GM13976 (cell line): ENCODE results near the gene ZNF609.

Experiments used
- DNase-seq: peaks from one replicate; pipeline ENCODE4 v3.0.0; 2012; ENCODE audit warnings: low spot score
- in situ Hi-C: fragments of 300-500 bp; cut with MboI; formaldehyde crosslinking; loops from one replicate; pipeline ENCODE4 v1.12.0; 2022; ENCODE audit warnings: low sequenced_read_pairs, mixed read lengths, inconsistent platforms; ENCODE audit not compliant: unreplicated experiment
- TF ChIP-seq, protein P1 (sequence below): IDR thresholded peaks from 2 replicates; pipeline ENCODE4 v1.5.1; 2012; ENCODE audit warnings: borderline replicate concordance, mild to moderate bottlenecking; ENCODE audit not compliant: insufficient read depth; ENCODE audit errors: extremely low read depth, missing control alignments, control extremely low read depth

ZNF609 gene

GRCh38 chr15:64507845-64508244 lies 47.5 kb downstream of the ZNF609 start:
- in situ Hi-C loops: no loop called here

DNA sequence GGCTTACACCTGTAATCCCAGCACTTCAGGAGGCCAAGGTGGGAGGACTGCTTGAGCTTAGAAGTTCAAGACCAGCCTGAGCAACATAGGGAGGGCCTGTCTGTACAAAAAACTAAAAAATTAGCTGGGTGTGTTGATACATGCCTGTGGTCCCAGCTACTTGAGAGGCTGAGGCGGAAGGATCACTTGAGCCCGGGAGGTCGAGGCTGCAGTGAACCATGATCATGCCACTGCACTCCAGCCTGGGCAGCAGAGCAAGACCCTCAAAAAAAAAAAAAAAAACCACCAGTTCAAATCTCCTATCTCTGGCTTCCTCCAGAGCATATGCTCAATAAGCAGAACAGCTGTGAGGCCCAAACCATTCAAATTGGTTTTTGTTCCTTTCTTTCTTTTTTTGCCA lies 53.4 kb downstream of the ZNF609 start:
- TF ChIP-seq, protein P1, sequence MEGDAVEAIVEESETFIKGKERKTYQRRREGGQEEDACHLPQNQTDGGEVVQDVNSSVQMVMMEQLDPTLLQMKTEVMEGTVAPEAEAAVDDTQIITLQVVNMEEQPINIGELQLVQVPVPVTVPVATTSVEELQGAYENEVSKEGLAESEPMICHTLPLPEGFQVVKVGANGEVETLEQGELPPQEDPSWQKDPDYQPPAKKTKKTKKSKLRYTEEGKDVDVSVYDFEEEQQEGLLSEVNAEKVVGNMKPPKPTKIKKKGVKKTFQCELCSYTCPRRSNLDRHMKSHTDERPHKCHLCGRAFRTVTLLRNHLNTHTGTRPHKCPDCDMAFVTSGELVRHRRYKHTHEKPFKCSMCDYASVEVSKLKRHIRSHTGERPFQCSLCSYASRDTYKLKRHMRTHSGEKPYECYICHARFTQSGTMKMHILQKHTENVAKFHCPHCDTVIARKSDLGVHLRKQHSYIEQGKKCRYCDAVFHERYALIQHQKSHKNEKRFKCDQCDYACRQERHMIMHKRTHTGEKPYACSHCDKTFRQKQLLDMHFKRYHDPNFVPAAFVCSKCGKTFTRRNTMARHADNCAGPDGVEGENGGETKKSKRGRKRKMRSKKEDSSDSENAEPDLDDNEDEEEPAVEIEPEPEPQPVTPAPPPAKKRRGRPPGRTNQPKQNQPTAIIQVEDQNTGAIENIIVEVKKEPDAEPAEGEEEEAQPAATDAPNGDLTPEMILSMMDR: no peak
- no peak for DNase-seq
- in situ Hi-C loops: no loop called here

More at GRCh38 chr15:64507845-64508244, 47.5 kb downstream of the ZNF609 start:
- DNase-seq: no peak
- TF ChIP-seq, protein P1: no peak

GRCh38 chr15:64515196-64515595 lies 54.8 kb downstream of the ZNF609 start:
- no peak for DNase-seq
- TF ChIP-seq, protein P1: no peak
- in situ Hi-C loops: no loop called here

GRCh38 chr15:64515825-64516224 lies 55.4 kb downstream of the ZNF609 start:
- TF ChIP-seq, protein P1: no peak
- DNase-seq: no peak
- in situ Hi-C loops: no loop called here

DNA sequence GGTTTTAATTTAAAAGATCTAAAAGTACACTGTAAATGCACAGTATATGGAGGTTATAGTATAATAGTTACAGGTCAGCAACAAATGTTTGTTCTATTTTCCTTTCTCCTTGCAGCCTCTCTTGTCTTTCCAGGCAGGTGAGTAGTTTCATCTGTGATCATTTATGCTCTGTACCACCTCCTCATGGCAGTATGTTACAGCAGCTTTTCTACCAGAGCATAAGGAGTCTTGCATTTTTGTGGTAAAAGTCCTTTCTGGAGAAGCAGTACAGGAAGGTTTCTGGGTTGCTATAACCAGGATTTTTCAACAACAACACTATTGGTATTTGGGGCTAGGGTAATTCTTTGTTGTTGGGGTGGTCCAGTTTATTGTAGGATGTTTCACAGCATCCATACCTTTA lies 59.5 kb downstream of the ZNF609 start:
- in situ Hi-C loops: no loop called here
- TF ChIP-seq, protein P1: no peak
- no peak for DNase-seq

- TF ChIP-seq, protein P1: no peak
- in situ Hi-C loops: no loop called here
- no peak for DNase-seq
Observed at GRCh38 chr15:64521201-64521600, 60.8 kb downstream of the ZNF609 start.

DNA sequence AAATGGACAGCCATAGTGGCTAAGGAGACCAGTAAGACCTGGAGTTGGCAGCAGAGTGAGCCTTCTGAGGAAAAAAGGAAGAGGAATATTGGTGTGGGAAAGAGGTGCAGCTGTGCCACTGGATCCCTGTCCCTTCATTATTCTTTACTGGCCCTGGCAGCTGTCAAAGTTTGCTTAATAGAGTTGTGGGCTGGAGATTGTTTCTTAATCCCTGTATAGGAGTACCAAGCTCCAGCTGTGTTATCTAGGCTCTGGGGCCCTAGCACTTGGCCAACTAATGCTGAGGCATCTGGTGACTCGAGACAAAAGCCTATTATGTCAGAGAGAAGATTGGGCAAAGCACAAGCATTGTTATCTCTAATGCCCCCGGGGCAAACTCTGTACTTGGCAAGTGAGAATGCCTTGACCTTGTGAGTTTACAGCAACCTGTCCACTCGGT lies 61.4 kb downstream of the ZNF609 start:
- TF ChIP-seq, protein P1: no peak
- in situ Hi-C loops: no loop called here
- DNase-seq: no peak
